PC-9 (cell line): ENCODE measurements around the gene TMEM89. TPM values are rescaled to one million over a fixed set of nuclear protein-coding genes. Genes with fewer than 3 reads are reported as not detected.

Experiments used
- BruUV-seq: library from RNA; stranded (reverse); fragments of 400-500 nt; replicated peaks from 2 replicates; lab custom pipeline; 2021; lab: Mats Ljungman, UMichigan
- CTCF ChIA-PET: fragments of 300-600 bp; sonication (Branson Sonifier 250); formaldehyde crosslinking; loops from one replicate; lab custom pipeline; 2022; ENCODE audit warnings: antibody characterized with exemption; lab: Charles Lee
- POLR2A ChIA-PET: fragments of 300-600 bp; sonication (Branson Sonifier 250); formaldehyde crosslinking; loops from one replicate; lab custom pipeline; 2022; ENCODE audit warnings: antibody characterized with exemption; ENCODE audit not compliant: unreplicated experiment; lab: Charles Lee
- DNase-seq, 2 experiments: peaks; one replicate each; pipeline versions ENCODE4 v3.0.0 to v3.0.0-alpha.2; 2015 to 2022; ENCODE audit warnings: mixed read lengths in 1 of 2
- H2AFZ ChIP-seq: fragments of 200-600 bp; sonication (generic); 2 replicates; pipeline ENCODE4 v1.8.1; 2017; ENCODE audit warnings: antibody characterized with exemption
- H3F3A ChIP-seq: fragments of 200-600 bp; sonication (generic); 2 replicates; pipeline ENCODE4 v1.8.1; 2017; ENCODE audit warnings: antibody characterized with exemption, mild to moderate bottlenecking, low read depth; ENCODE audit not compliant: insufficient read depth
- H3K27ac ChIP-seq: fragments of 200-600 bp; sonication (generic); 2 replicates; pipeline ENCODE4 v1.6.1; 2016; ENCODE audit warnings: mixed run types
- H3K27me3 ChIP-seq: fragments of 200-600 bp; sonication (generic); 2 replicates; pipeline ENCODE4 v1.6.1; 2016; ENCODE audit warnings: low read depth, mixed run types; ENCODE audit not compliant: insufficient read depth
- H3K36me3 ChIP-seq: fragments of 200-600 bp; sonication (generic); 2 replicates; pipeline ENCODE4 v1.6.1; 2016; ENCODE audit warnings: low read depth, mixed run types
- H3K4me1 ChIP-seq: fragments of 200-600 bp; sonication (generic); replicated peaks from 2 replicates; pipeline ENCODE4 v1.6.1; 2016; ENCODE audit warnings: mixed run types; ENCODE audit not compliant: insufficient read depth
- H3K4me2 ChIP-seq: fragments of 200-600 bp; sonication (generic); 2 replicates; pipeline ENCODE4 v1.6.1; 2017; ENCODE audit warnings: mixed run types
- H3K4me3 ChIP-seq: fragments of 200-600 bp; sonication (generic); 2 replicates; pipeline ENCODE4 v1.6.1; 2016; ENCODE audit warnings: mixed run types
- H3K79me2 ChIP-seq: fragments of 200-600 bp; sonication (generic); 2 replicates; pipeline ENCODE4 v1.6.1; 2017; ENCODE audit warnings: low read depth, mixed run types
- H3K9me2 ChIP-seq: fragments of 200-600 bp; sonication (generic); 2 replicates; pipeline ENCODE4 v1.8.1; 2017; ENCODE audit warnings: mild to moderate bottlenecking; ENCODE audit not compliant: insufficient read depth
- H3K9me3 ChIP-seq: fragments of 200-600 bp; sonication (generic); 2 replicates; pipeline ENCODE4 v1.8.1; 2016; ENCODE audit warnings: low read depth; ENCODE audit not compliant: insufficient read depth
- H4K20me1 ChIP-seq: fragments of 200-600 bp; sonication (generic); 2 replicates; pipeline ENCODE4 v1.8.1; 2017; ENCODE audit not compliant: insufficient read depth
- CTCF ChIP-seq: fragments of 200-600 bp; sonication (generic); conservative IDR thresholded peaks from 2 replicates; pipeline ENCODE4 v1.6.1; 2017; ENCODE audit warnings: mixed run types, antibody characterized with exemption, mild to moderate bottlenecking, moderate library complexity
- EZH2 ChIP-seq: fragments of 200-600 bp; sonication (generic); IDR thresholded peaks from 2 replicates; pipeline ENCODE4 v1.8.0; 2017; ENCODE audit warnings: antibody characterized with exemption, low read depth
- intact Hi-C: fragments of 100-400 bp; cut with micrococcal nuclease; formaldehyde crosslinking; loops from one replicate; pipeline ENCODE4 v1.10.0; 2022; ENCODE audit not compliant: unreplicated experiment
- total RNA-seq: library from RNA; stranded (reverse); gene quantifications from 2 replicates; pipeline ENCODE4 v1.2.3, GENCODE V29; 2021

Gene TMEM89
- total RNA-seq, 1 experiment from 2014 or later = not detected

- H2AFZ ChIP-seq = peak within 1 kb of the TSS; percentile 80
- ChIA-PET POLR2A (interaction anchor here (0.6 kb wide), 1 partner anchor 68 kb away, joined by 3 read pairs; the partner anchor contains the start of gene CELSR3), CTCF (no interaction called here)
- peak within 1 kb of the TSS; percentile 92 for H3K4me2 ChIP-seq
- H3K4me1 ChIP-seq = peaks cover 53% of the 10 kb centered on the region
- no peak for DNase-seq
- H3K36me3 ChIP-seq = no peaks in the 10 kb centered on the region
- no peaks in the 10 kb centered on the region for H3K9me3 ChIP-seq
- no peak for TF ChIP-seq CTCF
- TF ChIP-seq EZH2 = no peak
- H3K27me3 ChIP-seq = no peaks in the 10 kb centered on the region
- peaks cover 35% of the 10 kb centered on the region for H3F3A ChIP-seq
- H3K79me2 ChIP-seq = peaks cover 16% of the 10 kb centered on the region
- no peaks in the 10 kb centered on the region for H3K9me2 ChIP-seq
- no TSS peak for BruUV-seq
- peak within 1 kb of the TSS; percentile 62 for H3K4me3 ChIP-seq
- H4K20me1 ChIP-seq = no peaks in the 10 kb centered on the region
- peak within 1 kb of the TSS; percentile 19 for H3K27ac ChIP-seq
- intact Hi-C loops = loop anchor here (1.0 to 5.0 kb wide), 4 partner anchors 38 to 128 kb away; partner anchors contain the start of genes CELSR3, PFKFB4 and SLC26A6
Observed at GRCh38 chr3:48595075-48595525, 26.5 kb downstream of the TMEM89 start, which contains the start of gene COL7A1. Gene COL7A1, minus strand, starts transcription at chr3:48595329. Its CDS starts 170 bp downstream, at chr3:48595159.

GRCh38 chr3:48594417-48595049 is 27.0 kb downstream of the TMEM89 start:
- ChIA-PET POLR2A (interaction anchor here (0.6 kb wide), 1 partner anchor 68 kb away, joined by 3 read pairs; the partner anchor contains the start of gene CELSR3), CTCF (no interaction called here)
- H3F3A ChIP-seq = peaks cover 29% of the 10 kb centered on the region
- H3K79me2 ChIP-seq = peaks cover 16% of the 10 kb centered on the region
- BruUV-seq = TSS peak; percentile 55
- no peak for TF ChIP-seq CTCF
- TF ChIP-seq EZH2 = no peak
- peak overlapping the region; percentile 19; the same call in 1 of the 2 replicates for H3K27ac ChIP-seq
- H3K9me2 ChIP-seq = no peaks in the 10 kb centered on the region
- peak overlapping the region; percentile 62 for H3K4me3 ChIP-seq
- no peaks in the 10 kb centered on the region for H3K27me3 ChIP-seq
- no peaks in the 10 kb centered on the region for H4K20me1 ChIP-seq
- peak overlapping the region; percentile 80 for H2AFZ ChIP-seq
- H3K4me2 ChIP-seq = peak overlapping the region; percentile 92
- H3K9me3 ChIP-seq = no peaks in the 10 kb centered on the region
- peaks cover 51% of the 10 kb centered on the region for H3K4me1 ChIP-seq
- no peaks in the 10 kb centered on the region for H3K36me3 ChIP-seq
- DNase-seq = peak; percentile 46 to 66
- intact Hi-C loops = loop anchor here (1.0 to 5.0 kb wide), 4 partner anchors 38 to 127 kb away; partner anchors contain the start of genes CELSR3, PFKFB4 and SLC26A6

- Histone ChIP-seq H3K9me3 (no peaks in the 10 kb centered on the region), H3K9me2 (no peaks in the 10 kb centered on the region), H4K20me1 (no peaks in the 10 kb centered on the region), H3K27ac (no peak overlapping the region), H3F3A (peaks cover 18% of the 10 kb centered on the region), H3K4me2 (peak overlapping the region; percentile 92), H3K4me3 (peak overlapping the region; percentile 62; the same call in 1 of the 2 replicates), H3K79me2 (peaks cover 16% of the 10 kb centered on the region), H3K36me3 (no peaks in the 10 kb centered on the region), H2AFZ (no peak overlapping the region), H3K4me1 (peaks cover 39% of the 10 kb centered on the region), H3K27me3 (no peaks in the 10 kb centered on the region)
- POLR2A ChIA-PET = no interaction called here
- CTCF ChIA-PET = interaction anchor here (0.6 kb wide), 1 partner anchor 17 kb away, joined by 17 read pairs; no protein-coding TSS in a partner anchor
- DNase-seq = no peak
- TF ChIP-seq CTCF = no peak
- intact Hi-C loops = no loop called here
- BruUV-seq = no TSS peak
Observed at GRCh38 chr3:48593337-48593736, 28.2 kb downstream of the TMEM89 start.
